Hypothalamus (tissue), 51 donors: ENCODE data around the gene TLE5.
"Not testable (repeated sequence)": the region's sequence is repeated elsewhere in the genome, so short reads cannot be mapped to it uniquely, and the experiment has no call there.

Experiments used
- DNase-seq, 51 donors: peaks; one replicate each; lab custom pipeline; 2025; lab: John Stamatoyannopoulos, UW

TLE5 gene

DNA sequence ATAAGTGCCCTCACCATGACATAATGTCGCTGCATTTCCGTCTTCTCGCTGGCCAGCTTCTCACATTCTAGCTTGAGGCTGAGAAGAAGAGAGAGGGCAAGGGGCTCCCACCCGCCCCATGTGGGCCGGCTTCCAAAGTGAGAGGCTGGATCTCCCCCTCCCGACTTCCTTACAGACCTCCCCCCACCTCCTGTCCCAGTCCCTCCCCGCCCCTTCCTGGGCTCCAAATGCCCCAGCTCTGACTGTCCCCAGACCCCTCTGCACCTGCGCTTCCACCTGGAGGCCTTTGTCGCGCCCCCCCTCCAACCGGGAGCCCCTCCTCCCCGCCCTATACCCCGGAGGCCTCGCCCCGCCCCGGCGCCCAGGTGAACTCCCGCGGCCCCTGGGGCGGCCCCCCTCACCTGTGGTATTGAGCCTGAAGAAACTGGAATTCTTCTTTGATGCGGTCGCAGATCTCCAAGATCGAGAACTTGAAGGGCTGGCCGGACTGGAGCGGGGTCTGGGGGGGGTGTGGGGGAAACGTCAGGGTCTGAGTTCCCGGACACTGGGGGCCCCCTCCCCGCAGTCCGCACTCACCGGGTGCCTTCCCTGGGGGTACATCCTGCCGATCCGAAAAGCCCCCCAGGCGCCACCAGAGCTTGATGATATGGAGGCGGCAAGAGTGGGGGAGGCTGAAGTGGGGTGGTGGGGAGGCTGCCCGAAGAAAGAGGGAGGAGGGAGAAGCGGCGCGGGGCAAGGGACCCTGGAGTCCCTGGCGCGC, 33.8 kb downstream of the TLE5 start:
- no peak for DNase-seq

DNA sequence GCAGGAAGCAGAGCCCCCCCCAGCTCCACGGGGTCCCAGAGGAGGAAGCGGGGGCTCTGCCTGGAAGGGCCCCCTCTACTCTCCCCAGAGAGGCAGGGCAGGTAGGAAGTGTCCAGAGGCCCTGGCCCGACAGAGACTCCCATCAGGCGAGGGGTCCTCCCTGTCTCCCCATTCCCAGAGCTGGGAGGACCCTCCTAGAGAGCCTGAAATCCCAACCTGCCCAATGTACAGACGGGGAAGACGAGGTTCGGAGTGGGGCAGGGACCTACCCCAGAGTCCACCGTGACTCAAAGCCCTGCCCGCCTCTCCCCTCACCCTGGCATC, 34.4 kb downstream of the TLE5 start:
- no peak for DNase-seq

DNA sequence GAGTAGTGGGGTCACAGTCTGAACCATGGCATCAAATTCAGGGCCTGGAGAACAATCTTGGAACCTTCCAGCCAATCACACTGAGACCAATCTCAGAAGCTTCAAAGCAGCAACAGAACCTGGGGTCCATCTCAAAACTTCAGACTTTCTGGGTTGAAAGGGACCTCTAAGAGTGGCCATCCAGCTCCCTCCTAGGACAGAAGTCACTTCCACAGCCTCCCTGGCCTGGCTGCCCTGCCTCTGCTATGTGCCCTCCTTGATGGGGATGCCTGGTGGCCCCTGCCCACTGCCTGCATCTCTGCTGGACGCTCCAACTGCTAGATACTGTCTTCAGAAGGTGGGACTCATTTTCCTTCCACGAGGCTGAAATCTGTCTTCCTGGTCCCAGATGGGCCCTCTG, 35.0 kb downstream of the TLE5 start:
- no peak for DNase-seq

DNA sequence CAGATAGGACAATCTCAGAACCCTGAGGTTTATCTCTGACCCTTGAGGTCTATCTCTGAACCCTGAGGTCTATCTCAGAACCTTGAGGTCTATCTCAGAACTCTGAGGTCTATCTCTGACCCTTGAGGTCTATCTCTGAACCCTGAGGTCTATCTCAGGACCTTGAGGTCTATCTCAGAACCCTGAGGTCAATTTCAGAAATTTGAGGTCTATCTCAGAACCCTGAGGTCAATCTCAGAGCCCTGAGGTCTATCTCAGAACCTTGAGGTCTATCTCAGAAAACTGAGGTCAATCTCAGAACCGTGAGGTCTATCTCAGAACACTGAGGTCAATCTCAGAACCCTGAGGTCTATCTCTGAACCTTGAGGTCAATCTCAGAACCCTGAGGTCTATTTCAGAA, 35.5 kb downstream of the TLE5 start:
- no peak for DNase-seq

DNA sequence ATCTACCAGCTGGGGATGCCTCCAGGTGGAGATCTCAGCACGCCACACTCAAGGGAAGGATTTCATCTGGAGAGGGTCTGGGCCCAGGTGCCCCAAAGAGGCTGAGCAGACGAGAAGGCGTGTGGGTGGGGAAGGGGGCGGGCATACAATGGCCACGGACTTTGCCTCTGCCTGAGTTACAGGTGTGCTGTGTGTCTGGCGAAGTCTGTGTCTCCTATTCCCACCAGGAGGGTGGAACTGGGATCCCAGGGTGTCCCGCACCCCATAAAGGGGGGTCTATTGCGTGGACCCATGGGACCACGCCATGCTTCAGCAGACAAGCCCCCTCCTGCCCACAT, 36.8 kb downstream of the TLE5 start:
- no peak for DNase-seq

DNA sequence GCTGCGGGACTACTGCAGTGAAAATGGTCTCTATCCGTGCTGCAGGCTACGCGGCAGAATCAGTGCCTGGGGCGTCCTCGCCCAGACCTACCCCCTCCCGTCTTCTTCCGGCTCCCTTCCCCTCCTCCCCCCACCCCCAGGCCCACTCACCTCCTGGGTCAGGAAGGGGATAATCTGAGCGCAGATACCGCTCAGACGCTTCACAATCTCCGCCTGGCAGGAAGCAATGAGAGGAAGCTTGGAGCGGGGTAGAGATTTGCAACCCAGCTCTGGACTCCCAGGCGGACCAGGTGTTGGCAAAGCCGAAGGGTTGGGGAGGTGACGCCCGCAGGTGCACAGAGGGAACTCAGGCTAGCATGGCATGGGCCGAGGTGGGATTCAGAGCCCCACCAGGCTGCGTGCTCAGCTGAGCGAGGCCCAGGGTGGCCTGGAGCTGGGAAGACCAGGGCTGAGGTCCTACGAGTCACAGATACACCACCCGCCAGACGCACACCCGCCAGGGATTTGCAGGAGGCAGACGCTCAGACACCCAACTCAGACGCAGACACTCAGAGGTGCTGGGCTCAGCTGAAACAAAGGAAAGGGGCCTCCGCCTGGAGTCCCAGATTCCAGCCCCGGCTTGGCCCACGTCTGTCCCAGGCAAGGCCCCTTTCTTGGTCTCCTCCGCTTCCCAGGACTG, 37.3 kb downstream of the TLE5 start:
- DNase-seq = no peak

DNA sequence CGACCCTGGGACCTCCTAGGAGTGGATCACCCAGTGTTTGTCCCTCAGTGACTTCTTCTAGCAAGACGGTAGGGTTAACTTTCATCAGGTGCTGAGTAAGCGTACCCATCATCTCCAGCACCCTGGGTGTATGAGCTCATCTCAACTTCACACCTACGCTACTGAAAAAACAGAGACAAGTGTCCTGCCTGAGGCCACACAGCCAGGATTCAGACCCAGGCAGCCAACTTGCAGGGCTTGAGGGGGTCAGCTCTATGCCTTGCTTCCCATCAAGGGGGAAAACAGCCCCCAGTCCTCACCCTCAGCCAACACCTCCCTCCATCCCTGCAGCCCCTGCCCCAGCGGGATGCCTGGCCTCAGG, 37.8 kb downstream of the TLE5 start:
- DNase-seq = no peak

DNA sequence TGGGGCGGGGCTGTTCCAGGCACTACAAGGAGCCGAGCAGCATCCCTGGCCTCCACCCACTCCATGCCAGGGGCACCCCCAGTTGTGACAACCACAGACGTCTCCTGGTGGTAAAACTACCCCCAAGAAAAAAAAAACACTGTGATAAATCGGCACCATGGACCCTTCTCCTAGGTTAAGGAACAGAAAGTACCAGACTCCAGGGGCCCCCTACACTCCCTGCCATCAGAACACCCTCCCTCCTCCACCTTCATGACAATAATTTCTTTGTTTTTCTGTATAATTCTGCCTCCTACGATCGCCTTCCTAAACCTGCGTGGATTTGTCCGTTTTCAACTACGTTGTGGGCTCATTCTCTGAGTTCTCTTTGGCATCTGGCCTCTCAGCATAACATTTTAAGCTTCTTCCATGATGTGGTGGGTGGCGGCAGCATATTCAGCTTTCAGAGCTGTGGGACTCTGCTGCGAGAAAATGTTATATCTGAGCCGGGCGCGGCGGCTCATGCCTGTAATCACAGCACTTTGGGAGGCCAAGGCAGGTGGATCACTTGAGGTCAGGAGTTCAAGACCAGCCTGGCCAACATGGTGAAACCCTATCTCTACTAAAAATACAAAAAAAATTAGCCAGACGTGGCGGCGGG, 41.9 kb downstream of the TLE5 start:
- DNase-seq = peak in 3 of 51 donors; percentile 8 to 79 (median 41)

DNA sequence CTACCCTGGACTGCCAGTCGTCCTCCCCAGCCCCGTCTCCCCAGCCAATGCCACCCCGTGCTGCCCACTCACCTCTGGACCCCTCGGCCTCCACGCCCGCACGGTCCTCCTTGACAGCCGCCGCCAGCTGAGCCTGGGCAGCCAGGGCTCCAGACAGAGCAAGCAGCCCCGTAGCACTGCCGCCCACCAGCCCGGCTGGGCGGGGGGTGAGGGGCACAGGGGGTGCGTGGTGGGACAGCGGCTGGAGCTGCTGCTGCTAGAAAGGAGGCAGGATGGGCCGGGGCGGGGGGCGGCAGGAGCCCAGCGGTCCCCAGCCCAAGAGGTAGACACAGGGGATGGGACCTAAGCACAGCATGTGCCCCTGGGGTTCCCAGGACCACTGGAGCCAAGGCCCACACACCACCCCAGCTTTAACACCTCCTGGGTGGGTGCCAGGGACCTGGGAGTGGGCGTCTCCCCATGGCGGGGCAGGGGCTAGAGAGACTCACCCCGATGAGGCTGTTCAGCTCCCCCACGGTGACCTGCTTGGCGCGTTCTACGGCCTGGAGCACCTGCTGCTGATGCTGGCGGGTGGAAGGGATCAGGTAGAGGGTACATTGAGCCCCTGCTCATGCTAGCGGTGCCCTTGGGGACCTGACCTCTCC, 43.0 kb downstream of the TLE5 start:
- no peak for DNase-seq

DNA sequence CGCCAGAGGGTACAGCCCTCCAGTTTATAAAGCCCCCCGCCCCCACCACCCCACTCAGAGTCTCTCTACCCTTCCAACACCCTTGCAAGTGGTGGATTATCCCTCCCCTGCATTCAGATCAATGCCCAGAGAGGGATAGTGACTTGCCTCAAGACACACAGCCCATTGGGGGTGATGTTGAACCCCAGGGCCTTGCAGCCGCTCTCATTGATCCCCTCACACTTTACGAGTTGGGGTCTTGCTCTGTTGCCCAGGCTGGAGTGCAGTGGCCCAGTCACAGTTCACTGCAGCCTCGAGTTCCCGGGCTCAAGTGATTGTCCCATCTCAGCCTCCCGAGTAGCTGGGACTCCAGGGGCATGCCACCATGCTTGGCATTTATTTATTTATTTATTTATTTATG, 44.4 kb downstream of the TLE5 start:
- no peak for DNase-seq

DNA sequence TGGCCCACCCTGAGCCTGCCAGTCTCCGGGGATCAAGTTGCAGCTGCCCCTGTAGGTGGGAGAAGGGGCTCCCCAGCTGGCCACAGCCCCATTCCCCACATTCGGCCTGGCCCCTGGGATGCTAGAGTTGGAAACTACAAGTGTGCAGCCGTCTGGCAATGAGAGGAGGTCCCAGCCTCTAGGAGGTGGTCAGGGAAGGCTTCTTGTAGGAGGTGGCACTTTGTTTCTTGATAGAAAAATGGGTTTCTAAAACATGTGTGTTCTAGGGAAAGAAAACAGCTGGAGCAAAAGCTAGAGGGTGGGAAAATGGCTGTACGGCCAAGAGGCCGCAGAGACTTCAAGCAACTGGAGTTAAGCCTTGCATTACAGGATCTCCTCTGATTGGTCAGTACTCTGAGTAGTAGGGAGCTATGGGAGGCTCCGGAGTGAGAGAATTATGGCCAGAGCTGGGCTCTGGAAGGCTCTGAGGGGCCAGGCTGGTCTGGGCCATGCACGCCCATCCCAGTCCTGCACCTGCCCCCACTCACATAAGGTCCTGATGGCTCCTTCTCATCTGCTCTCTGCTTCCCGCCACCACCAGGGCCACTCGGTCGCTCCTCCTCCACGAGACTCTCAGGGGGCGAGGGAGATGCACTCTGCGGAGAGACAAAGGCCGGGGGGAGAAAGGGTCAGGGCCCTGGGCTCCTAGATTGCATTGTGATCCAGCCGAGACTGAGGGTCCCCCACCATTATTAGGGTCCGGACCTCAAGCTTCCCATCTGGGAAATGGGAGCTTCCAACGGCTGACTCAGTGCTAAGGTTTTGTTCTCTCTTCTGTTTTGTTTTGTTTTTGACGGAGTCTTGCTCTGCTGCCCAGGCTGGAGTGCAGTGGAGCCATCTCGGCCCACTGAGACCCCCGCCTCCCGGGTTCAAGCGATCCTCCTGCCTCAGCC, 46.9 kb downstream of the TLE5 start:
- no peak for DNase-seq

DNA sequence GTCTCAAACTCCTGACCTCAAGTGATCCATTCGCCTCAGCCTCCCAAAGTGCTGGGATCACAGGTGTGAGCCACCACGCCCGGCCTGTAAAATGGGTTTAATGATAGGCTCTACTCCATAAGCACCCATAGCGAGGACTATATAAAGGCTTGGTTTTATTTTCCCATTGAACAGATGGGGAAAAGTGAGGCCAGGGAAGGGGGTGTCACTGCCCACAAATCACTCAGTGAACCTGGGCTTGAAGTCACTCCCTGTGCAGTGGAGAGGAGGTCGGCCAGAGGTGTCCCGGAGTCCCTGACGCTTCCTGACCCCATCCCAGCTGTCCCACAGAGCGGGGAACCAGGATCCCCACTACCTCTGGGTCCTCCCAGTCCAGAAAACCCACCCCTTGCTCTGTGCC, 48.2 kb downstream of the TLE5 start:
- DNase-seq = no peak

DNA sequence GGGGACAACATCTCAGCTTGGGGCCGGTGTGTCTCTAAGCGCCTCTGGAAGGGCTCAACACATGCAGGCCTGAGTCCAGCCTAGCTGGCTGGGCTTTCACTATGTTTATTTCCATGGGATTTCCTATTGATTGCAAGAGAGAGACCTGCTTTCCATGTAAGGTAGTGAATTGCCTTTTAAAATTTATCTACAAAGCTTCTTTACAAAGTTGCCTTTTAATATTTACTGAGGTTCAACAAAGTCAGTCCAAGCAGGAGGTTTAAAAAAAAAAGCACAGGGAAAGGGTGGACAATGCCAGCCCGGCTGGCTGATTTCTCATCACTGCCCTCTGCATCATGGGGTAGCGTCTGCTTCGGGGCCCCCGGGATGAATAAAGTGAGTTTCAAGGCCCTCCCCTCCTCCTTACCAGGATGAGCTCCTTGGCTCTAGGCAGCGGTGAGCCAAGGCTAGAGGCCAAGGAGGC, 49.0 kb downstream of the TLE5 start:
- no peak for DNase-seq

DNA sequence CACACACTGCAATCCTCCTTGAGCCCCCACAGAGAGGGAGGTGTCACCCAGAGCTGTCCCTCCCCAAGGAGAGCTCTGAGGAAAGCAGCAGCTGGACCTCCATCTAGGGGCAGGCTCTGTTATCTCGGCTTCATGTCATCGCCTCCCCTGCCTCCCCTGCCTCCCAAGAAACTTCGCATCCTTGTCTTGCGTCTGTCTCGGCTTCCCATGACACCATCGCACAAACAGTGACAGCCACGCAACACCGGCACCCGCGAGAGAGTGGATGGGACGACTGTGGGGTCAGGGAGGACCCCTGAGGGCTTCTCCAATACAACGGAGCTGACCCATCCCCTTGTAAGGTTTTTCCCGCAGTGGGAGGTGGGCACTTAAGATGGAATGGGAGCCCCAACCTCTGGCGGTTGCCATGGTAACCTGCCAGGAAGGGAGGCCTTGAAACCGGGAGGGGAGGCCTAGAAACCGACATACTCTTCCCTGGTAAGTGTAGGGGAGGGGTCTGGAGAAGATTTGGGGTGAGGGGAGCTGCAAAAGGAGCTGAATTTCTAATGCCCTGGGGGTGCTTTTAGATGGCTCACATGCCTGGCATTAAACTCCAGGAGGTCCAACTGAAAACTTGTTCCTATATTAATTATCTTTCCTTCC, 49.6 kb downstream of the TLE5 start:
- no peak for DNase-seq

DNA sequence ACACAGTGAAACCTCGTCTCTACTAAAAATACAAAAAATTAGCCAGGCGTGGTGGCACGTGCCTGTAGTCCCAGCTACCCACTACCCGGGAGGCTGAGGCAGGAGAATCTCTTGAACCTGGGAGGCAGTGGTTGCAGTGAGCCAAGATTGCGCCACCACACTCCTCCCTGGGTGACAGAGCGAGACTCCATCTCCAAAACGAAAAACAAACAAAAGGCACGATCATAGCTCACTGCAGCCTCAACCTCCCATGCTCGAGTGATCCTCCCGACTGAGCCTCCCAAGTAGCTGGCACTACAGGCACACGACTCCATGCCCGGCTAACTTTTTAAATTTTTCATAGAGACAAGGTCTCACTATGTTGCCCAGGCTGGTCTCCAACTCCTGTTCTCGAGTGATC, 50.2 kb downstream of the TLE5 start:
- not testable (repeated sequence) for DNase-seq

DNA sequence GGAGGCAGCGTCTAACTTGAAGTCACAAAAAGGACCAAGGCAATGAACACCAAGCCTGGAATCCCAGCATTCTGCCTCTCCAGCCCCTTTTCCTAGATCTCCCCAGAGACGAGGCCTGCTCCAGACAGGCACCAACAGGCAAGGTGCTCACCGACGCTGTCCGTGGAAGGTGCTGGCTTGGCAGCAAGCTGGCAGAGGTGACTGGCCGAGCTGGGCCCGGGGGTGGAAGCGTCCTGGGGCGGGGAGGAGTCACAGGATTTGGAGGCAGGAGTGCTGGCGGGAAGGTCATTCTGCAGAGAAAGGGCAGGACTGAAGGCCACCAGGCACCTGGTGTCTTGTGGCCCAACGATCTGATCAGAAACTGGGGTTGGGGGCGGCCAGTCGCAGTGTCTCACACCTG, 51.4 kb downstream of the TLE5 start:
- DNase-seq = no peak

DNA sequence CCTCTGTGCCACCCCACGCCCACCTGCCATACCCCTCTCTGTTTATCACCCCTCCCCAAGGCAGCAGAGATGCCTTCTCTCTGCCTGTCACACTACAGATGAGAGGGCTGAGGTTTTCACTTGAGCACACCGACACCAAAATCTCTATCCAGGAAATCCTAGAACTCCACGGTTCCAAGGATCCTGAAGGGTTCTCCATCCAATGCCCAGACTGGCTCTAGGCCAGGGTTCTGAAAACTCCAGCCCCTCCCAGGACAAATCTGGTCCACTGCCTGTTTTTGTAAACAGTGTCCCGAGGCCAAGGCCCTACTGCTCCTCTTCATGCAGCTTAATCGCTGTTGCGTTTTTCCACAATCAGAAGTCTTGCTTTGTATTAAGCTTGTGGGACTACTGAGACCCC, 53.3 kb downstream of the TLE5 start:
- no peak for DNase-seq

DNA sequence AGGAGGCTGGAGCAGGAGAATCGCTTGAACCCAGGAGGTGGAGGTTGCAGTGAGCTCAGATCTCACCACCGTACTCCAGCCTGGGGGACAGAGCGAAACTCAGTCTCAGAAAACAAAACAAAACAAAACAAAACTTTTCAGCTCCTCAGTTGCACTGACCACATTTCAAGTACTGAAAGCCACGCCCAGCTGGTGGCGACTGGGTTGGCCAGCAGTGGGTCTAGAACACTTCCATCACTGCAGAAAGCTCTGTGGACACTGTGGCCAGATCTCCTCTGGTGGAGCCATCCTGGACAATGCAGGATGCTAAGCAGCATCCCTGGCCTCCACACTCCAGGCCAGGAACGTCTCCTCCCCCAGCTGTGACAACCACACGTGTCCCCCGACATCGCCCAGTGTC, 54.3 kb downstream of the TLE5 start:
- DNase-seq = no peak

DNA sequence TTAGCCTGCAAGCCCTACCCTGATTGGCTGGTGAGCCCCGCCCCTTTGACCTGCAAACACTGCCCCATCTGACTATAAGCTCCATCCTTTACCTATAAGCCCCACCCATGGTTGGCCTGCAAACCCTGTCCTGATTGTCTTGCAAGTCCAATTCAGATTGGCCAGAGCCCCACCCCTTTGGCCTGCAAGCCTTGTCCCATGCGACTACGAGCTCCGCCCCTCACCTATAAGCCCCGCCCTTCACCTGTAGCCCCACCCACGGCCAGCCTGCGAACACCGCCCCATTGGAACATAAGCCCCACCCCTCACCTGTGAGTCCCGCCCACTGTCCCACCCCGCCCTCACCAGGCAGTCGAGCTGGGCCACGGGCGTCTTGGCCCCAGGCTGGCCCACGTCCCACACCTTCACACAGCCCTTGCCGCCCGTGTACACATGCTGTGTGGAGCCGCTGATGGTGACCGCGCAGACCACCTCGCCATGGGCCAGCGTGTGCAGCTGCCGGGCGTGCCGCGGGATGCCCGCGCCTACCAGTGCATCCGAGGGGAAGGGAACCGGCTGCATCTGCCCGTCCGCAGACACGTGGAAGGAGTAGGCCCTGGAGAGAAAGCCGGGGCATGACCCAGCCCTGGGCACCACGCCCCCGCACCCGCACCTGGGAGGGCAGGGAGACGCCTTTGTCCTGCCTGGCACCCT, 56.1 kb downstream of the TLE5 start:
- DNase-seq = no peak

DNA sequence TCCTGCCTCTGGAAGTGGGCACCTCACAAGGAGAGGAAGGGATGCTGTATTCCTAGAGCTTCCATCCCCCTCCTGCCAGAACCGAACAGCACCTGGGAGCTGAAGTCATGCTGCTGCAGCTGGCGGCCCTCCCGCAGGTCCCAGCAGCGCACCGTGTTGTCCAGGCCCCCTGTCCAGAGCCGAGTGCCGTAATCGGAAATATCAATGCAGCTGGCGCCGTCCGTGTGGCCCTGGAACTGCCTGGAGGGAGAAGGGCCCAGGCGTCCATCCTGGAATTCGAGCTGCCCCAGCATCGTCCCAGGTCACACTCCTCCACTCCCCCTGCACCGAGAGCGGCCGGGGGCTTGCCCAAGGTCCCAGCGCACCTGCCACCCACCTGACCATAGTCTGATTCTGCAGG, 57.0 kb downstream of the TLE5 start:
- DNase-seq = no peak
